B cell (primary cell): ENCODE results near the gene MCM6. TPM values are rescaled to one million over a fixed set of nuclear protein-coding genes. Genes with fewer than 3 reads are reported as not detected.

Experiments used
- ATAC-seq: fragments of 200-7000 bp; cut with Tn5 transposase; one replicate; pipeline ENCODE4 v1.10.0; 2021; ENCODE audit warnings: low read depth, mild to moderate bottlenecking, moderate number of reproducible peaks, moderate library complexity
- CTCF ChIA-PET: fragments of 350-600 bp; sonication (Branson Sonifier 250); formaldehyde crosslinking; loops from one replicate; lab custom pipeline; 2021; ENCODE audit warnings: antibody characterized with exemption, inconsistent platforms; lab: Charles Lee
- POLR2A ChIA-PET: fragments of 350-600 bp; sonication (Branson Sonifier 250); formaldehyde crosslinking; loops from one replicate; lab custom pipeline; 2021; ENCODE audit warnings: antibody characterized with exemption; lab: Charles Lee
- DNase-seq: peaks from one replicate; pipeline ENCODE4 v3.0.0; 2013
- H2AFZ ChIP-seq: 2 replicates; pipeline ENCODE4 v1.6.1; 2012; ENCODE audit warnings: mild to moderate bottlenecking, low read depth, low read length; ENCODE audit not compliant: insufficient read depth, poor library complexity, severe bottlenecking
- H3K27ac ChIP-seq, 2 donors: 1 replicate in 1 of 2; 2 replicates in 1 of 2; pipeline ENCODE4 v1.5.1; 2012 to 2013; ENCODE audit warnings: low read length in 2 of 2, mild to moderate bottlenecking in 2 of 2, moderate library complexity in 1 of 2
- H3K27me3 ChIP-seq, 4 experiments: fragments of 200-600 bp in 1 of 4; sonication (generic) in 1 of 4; replicated peaks in 1 of 4; 1 replicate in 2 of 4; 2 replicates in 2 of 4; pipeline versions ENCODE4 v1.6.1 to v1.7.0; 2013 to 2016; ENCODE audit warnings: low read length in 3 of 4, mild to moderate bottlenecking in 2 of 4, mixed read lengths in 1 of 4, moderate library complexity in 1 of 4; ENCODE audit not compliant: insufficient read depth in 4 of 4, control insufficient read depth in 3 of 4; ENCODE audit errors: control extremely low read depth in 1 of 4
- H3K36me3 ChIP-seq, 2 experiments: replicated peaks in 1 of 2; 1 replicate in 1 of 2; 2 replicates in 1 of 2; pipeline versions ENCODE4 v1.6.1 to v1.7.1; 2013; ENCODE audit warnings: low read length in 1 of 2; ENCODE audit not compliant: insufficient read depth in 2 of 2, control insufficient read depth in 1 of 2; ENCODE audit errors: control extremely low read depth in 1 of 2, extremely low read depth in 1 of 2
- H3K4me1 ChIP-seq, 2 donors: fragments of 200-600 bp in 1 of 2; sonication (generic) in 1 of 2; 1 replicate in 1 of 2; 2 replicates in 1 of 2; pipeline versions ENCODE4 v1.5.1 to v1.6.1; 2013 to 2017; ENCODE audit warnings: low read length in 2 of 2; ENCODE audit not compliant: control insufficient read depth in 2 of 2, insufficient read depth in 2 of 2
- H3K4me2 ChIP-seq: replicated peaks from 2 replicates; pipeline ENCODE3; 2012; ENCODE audit warnings: mild to moderate bottlenecking, low read depth, low read length; ENCODE audit not compliant: poor library complexity, severe bottlenecking
- H3K4me3 ChIP-seq, 5 experiments: fragments of 200-600 bp in 1 of 5; sonication (generic) in 1 of 5; 1 replicate in 3 of 5; 2 replicates in 2 of 5; pipeline versions ENCODE4 v1.5.1 to v1.7.0; 2011 to 2016; ENCODE audit warnings: low read length in 4 of 5, mild to moderate bottlenecking in 4 of 5, low read depth in 2 of 5, control low read depth in 1 of 5, moderate library complexity in 1 of 5; ENCODE audit not compliant: insufficient read depth in 1 of 5; ENCODE audit errors: control extremely low read depth in 1 of 5, extremely low read depth in 1 of 5
- H3K79me2 ChIP-seq: fragments of 200-600 bp; sonication (generic); one replicate; pipeline ENCODE4 v1.6.0; 2016; ENCODE audit warnings: low read length; ENCODE audit not compliant: control insufficient read depth, insufficient read depth
- H3K9ac ChIP-seq: fragments of 200-600 bp; sonication (generic); 2 replicates; pipeline ENCODE4 v1.6.1; 2017; ENCODE audit warnings: mild to moderate bottlenecking, low read length, moderate library complexity
- H3K9me3 ChIP-seq, 3 donors: one replicate each; pipeline versions ENCODE4 v1.6.1 to v1.7.1; 2013; ENCODE audit warnings: low read length in 2 of 3; ENCODE audit not compliant: control insufficient read depth in 2 of 3, insufficient read depth in 1 of 3; ENCODE audit errors: control extremely low read depth in 1 of 3
- H4K20me1 ChIP-seq: 2 replicates; pipeline ENCODE4 v1.6.0; 2012; ENCODE audit warnings: mild to moderate bottlenecking, low read length; ENCODE audit not compliant: insufficient read depth, control insufficient read depth, poor library complexity, severe bottlenecking
- H3K27ac Mint-ChIP-seq: one replicate; pipeline ENCODE4 v1.8.0; 2021; ENCODE audit warnings: mixed read lengths
- H3K27me3 Mint-ChIP-seq: one replicate; pipeline ENCODE4 v1.8.0; 2021; ENCODE audit warnings: mixed read lengths
- H3K4me1 Mint-ChIP-seq: one replicate; pipeline ENCODE4 v1.8.0; 2021; ENCODE audit warnings: mixed read lengths
- H3K4me3 Mint-ChIP-seq: one replicate; pipeline ENCODE4 v1.8.0; 2021; ENCODE audit warnings: mixed read lengths
- H3K9me3 Mint-ChIP-seq: one replicate; pipeline ENCODE4 v1.8.0; 2022; ENCODE audit warnings: mixed read lengths; ENCODE audit not compliant: insufficient read depth
- EZH2 ChIP-seq: IDR thresholded peaks from 2 replicates; pipeline ENCODE4 v1.6.1; 2012; ENCODE audit warnings: borderline replicate concordance, low read depth, mild to moderate bottlenecking, moderate library complexity, low read length; ENCODE audit not compliant: insufficient read depth, poor library complexity, severe bottlenecking
- WGBS: methylation state at CpG from one replicate; pipeline ENCODE4 v1.1.5; 2013; ENCODE audit warnings: missing lambda C conversion rate; ENCODE audit not compliant: insufficient coverage; 5-methylcytosine and 5-hydroxymethylcytosine counted together
- intact Hi-C: fragments of 100-400 bp; cut with micrococcal nuclease; formaldehyde crosslinking; loops from one replicate; pipeline ENCODE4 v1.10.0; 2022
- polyA plus RNA-seq: library from polyadenylated mRNA; depleted of rRNA; stranded (reverse); fragments of >200 nt; gene quantifications from 2 replicates; pipeline ENCODE4 v1.2.3, GENCODE V29; 2012
- total RNA-seq, 2 donors: library from RNA; stranded (reverse); fragments of 120-200 nt in 1 of 2; gene quantifications; 1 replicate in 1 of 2; 2 replicates in 1 of 2; pipeline versions ENCODE4 v1.2.3 to v1.2.4, GENCODE V29; 2013 to 2022
- TF ChIP-seq, protein P1 (sequence below): fragments of 200-600 bp; IDR thresholded peaks from one replicate; pipeline ENCODE4 v1.8.0; 2022; ENCODE audit warnings: antibody characterized with exemption, mild to moderate bottlenecking

The MCM6 gene
- total and polyA plus RNA-seq, 2 donors (not counting 1 experiment from before 2014, with no cell fraction given), result 2.3 to 30.0 TPM

DNA sequence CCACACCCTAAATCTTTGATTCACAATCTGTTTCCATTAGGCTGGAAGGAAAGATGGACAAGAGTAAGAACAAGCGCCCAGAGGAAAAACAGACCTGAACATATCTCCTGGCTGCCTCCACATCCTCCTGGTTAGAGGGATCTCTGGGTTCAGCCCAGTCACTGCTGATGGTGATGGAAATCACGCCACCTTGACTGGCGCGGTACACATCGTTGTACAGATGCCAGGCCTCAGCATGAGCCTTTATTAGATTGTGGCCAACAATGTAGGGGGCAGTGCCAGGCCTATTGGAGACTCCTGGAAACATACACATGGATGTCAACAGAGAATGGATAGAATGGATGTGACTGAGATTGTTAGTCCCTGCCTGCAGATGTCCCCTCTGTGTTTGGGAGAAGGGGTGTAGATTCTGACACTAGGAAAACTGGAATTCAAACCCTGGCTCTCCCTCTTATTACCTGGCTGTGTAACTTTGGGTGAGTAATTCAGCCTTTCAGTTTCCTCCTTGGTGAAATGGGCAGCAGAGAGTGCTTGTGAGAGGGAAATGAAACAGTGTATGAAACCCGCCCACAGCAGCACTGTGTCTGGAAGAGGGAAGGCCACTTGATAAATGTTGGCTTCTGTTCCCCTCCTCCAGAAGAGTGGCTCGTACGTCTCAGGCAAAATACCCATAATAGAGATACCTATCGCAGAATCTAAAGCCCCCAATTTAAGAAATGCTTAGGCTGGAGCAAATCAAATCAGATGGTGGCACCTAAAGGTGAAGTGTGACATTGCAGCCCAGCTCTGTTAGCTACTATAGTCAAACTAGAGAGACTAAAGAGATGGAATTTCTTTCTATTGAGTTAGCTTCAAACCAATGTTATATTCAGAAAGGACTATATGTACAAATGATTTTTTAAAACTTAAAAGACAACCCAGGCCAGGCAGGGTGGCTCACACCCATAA, 75.5 kb downstream of the MCM6 start:
- Histone ChIP-seq H3K4me2 (no peak overlapping the region), H3K27ac (no peak overlapping the region), H3K79me2 (no peaks in the 10 kb centered on the region), H3K9ac (no peak overlapping the region), H3K4me3 (no peak overlapping the region), H3K36me3 (no peaks in the 10 kb centered on the region), H2AFZ (no peak overlapping the region), H3K9me3 (peaks cover 3 to 22% (median 16%) of the 10 kb centered on the region in 3 donors), H3K4me1 (peaks cover 0 to 5% of the 10 kb centered on the region in 2 donors), H3K27me3 (no peaks in the 10 kb centered on the region), H4K20me1 (no peaks in the 10 kb centered on the region)
- no peaks in the 10 kb centered on the region for H3K27me3 Mint-ChIP-seq
- intact Hi-C loops, result no loop called here
- peaks cover 3% of the 10 kb centered on the region for H3K4me1 Mint-ChIP-seq
- DNase-seq, result no peak
- no peak for TF ChIP-seq EZH2
- TF ChIP-seq, protein P1, sequence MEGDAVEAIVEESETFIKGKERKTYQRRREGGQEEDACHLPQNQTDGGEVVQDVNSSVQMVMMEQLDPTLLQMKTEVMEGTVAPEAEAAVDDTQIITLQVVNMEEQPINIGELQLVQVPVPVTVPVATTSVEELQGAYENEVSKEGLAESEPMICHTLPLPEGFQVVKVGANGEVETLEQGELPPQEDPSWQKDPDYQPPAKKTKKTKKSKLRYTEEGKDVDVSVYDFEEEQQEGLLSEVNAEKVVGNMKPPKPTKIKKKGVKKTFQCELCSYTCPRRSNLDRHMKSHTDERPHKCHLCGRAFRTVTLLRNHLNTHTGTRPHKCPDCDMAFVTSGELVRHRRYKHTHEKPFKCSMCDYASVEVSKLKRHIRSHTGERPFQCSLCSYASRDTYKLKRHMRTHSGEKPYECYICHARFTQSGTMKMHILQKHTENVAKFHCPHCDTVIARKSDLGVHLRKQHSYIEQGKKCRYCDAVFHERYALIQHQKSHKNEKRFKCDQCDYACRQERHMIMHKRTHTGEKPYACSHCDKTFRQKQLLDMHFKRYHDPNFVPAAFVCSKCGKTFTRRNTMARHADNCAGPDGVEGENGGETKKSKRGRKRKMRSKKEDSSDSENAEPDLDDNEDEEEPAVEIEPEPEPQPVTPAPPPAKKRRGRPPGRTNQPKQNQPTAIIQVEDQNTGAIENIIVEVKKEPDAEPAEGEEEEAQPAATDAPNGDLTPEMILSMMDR, result no peak
- POLR2A ChIA-PET, result no interaction called here
- no peak overlapping the region for H3K27ac Mint-ChIP-seq
- no peak for ATAC-seq
- 100% methylated on average over 6 of the region's 9 CpGs for WGBS
- H3K4me3 Mint-ChIP-seq, result no peak overlapping the region
- H3K9me3 Mint-ChIP-seq, result peaks cover 7% of the 10 kb centered on the region
- CTCF ChIA-PET, result no interaction called here

DNA sequence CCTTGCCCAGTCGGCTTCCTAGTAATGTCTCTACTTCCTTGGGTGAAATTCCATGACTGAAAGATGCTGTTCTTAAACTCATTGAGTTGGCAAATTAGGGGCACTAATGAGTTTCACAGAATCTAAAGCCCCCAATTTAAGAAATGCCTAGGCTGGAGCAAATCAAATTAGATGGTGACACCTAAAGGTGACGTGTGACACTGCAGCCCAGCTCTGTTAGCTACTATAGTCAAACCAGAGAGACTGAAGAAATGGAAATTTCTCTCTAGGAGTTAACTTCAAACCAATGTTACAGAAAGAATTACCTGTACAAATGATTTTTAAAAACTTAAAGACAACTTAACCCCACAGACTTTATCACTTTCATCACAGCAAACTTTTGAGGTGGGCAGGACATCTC, 76.5 kb downstream of the MCM6 start:
- Histone ChIP-seq H3K27me3 (no peaks in the 10 kb centered on the region), H3K27ac (no peak overlapping the region), H3K79me2 (no peaks in the 10 kb centered on the region), H3K9ac (no peak overlapping the region), H3K4me2 (no peak overlapping the region), H4K20me1 (no peaks in the 10 kb centered on the region), H3K4me1 (peaks cover 0 to 6% of the 10 kb centered on the region in 2 donors), H3K9me3 (peaks cover 3 to 22% (median 16%) of the 10 kb centered on the region in 3 donors), H3K4me3 (no peak overlapping the region), H3K36me3 (no peaks in the 10 kb centered on the region), H2AFZ (no peak overlapping the region)
- TF ChIP-seq, protein P1, result no peak
- TF ChIP-seq EZH2, result no peak
- no peak for DNase-seq
- H3K4me3 Mint-ChIP-seq, result no peak overlapping the region
- no CpG with 5 or more reads among the region's 2 CpGs for WGBS
- intact Hi-C loops, result loop anchor here (5.0 kb wide), 1 partner anchor 797 kb away; no protein-coding TSS in a partner anchor
- peaks cover 7% of the 10 kb centered on the region for H3K9me3 Mint-ChIP-seq
- no peak for ATAC-seq
- CTCF ChIA-PET, result no interaction called here
- no peak overlapping the region for H3K27ac Mint-ChIP-seq
- POLR2A ChIA-PET, result no interaction called here
- H3K27me3 Mint-ChIP-seq, result no peaks in the 10 kb centered on the region
- peaks cover 6% of the 10 kb centered on the region for H3K4me1 Mint-ChIP-seq
